ENCODE results near the gene SUPT20H.

DNA sequence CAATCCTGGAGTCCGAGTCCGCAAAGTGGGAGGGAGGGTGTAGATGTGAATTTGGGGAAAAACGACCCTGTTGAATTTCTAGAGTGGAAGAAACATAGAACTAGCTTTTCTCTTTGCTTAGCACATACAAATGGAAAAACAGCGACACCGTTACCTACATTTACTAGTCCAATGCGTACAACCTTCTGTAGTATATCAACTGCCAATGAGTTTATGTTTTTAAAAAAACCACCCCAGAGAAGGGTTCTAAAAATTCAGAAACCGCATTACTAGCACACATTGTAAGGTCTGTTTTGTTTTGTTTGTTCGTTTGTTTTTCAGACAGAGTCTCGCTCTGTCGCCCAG is 332 bp upstream of the SUPT20H start:
- TF ChIP-seq, protein P1, sequence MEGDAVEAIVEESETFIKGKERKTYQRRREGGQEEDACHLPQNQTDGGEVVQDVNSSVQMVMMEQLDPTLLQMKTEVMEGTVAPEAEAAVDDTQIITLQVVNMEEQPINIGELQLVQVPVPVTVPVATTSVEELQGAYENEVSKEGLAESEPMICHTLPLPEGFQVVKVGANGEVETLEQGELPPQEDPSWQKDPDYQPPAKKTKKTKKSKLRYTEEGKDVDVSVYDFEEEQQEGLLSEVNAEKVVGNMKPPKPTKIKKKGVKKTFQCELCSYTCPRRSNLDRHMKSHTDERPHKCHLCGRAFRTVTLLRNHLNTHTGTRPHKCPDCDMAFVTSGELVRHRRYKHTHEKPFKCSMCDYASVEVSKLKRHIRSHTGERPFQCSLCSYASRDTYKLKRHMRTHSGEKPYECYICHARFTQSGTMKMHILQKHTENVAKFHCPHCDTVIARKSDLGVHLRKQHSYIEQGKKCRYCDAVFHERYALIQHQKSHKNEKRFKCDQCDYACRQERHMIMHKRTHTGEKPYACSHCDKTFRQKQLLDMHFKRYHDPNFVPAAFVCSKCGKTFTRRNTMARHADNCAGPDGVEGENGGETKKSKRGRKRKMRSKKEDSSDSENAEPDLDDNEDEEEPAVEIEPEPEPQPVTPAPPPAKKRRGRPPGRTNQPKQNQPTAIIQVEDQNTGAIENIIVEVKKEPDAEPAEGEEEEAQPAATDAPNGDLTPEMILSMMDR (IDR thresholded peaks at IDR 0.05): no peak
- TF ChIP-seq POLR2A (IDR thresholded peaks at IDR 0.05): no peak

All from body of pancreas (tissue), 4 donors.